Measurements from ENCODE around the gene APEX2. TPM values are rescaled to one million over a fixed set of nuclear protein-coding genes. Genes with fewer than 3 reads are reported as not detected.

The APEX2 gene
- total and polyA plus RNA-seq, 2 donors (not counting 3 experiments of a cell fraction or from before 2014, with no cell fraction given), result 26.6 to 54.1 TPM

- BruUV-seq (replicated peaks), result no TSS peak
- peak; percentile 76 for FAIRE-seq
- ChIA-PET CTCF (interaction anchor here (2.7 kb wide), 1 partner anchor 9 kb away, joined by 8 read pairs; the partner anchor contains the start of gene APEX2), POLR2A (interaction anchor here (1.4 kb wide), 1 partner anchor 9 kb away, joined by 5 read pairs; the partner anchor contains the start of gene APEX2)
- Histone ChIP-seq H3K9me3 (replicated peaks; ENCODE audit: control insufficient read depth, insufficient read depth, low read length) (no peaks in the 10 kb centered on the region), H3K9me1 (replicated peaks; ENCODE audit: control insufficient read depth, extremely low read depth, insufficient read depth, low read length) (no peaks in the 10 kb centered on the region), H3K4me3 (replicated peaks in 1 of 3; ENCODE audit: insufficient read depth in 1 of 3, low read depth in 1 of 3, low read length in 3 of 3) (no peak overlapping the region), H3K79me2 (ENCODE audit: control insufficient read depth, insufficient read depth, low read length) (no peaks in the 10 kb centered on the region), H2AFZ (ENCODE audit: low read depth, low read length) (no peak overlapping the region), H3K27ac (ENCODE audit: insufficient read depth, low read depth, low read length) (peak overlapping the region; percentile 18), H3K9ac (replicated peaks; ENCODE audit: extremely low read depth, insufficient read depth, low read length) (no peak overlapping the region), H3K4me2 (ENCODE audit: insufficient read depth, low read length) (no peak overlapping the region), H3K36me3 (ENCODE audit: control insufficient read depth in 2 of 2, extremely low read depth in 1 of 2, insufficient read depth in 2 of 2, low read length in 2 of 2) (peaks cover 0 to 9% of the 10 kb centered on the region in 2 experiments), H4K20me1 (replicated peaks; ENCODE audit: control insufficient read depth, extremely low read depth, insufficient read depth, low read length) (no peaks in the 10 kb centered on the region), H3K27me3 (ENCODE audit: control insufficient read depth in 2 of 2, insufficient read depth in 2 of 2, low read length in 2 of 2) (no peaks in the 10 kb centered on the region), H3K4me1 (ENCODE audit: control insufficient read depth, extremely low read depth, insufficient read depth, low read length) (peaks cover 27% of the 10 kb centered on the region)
- DNase-seq (ENCODE audit: low read depth, low spot score), result peak; percentile 42
- intact Hi-C loops (cut with micrococcal nuclease) (loop anchor here (2.0 kb wide), 1 partner anchor 48 kb away; no protein-coding TSS in a partner anchor), dilution Hi-C loops (cut with MboI; ENCODE audit: extremely low pct_ligation_motif_present, low sequenced_read_pairs) (no loop called here)
- TF ChIP-seq FOS (IDR thresholded peaks at IDR 0.05; ENCODE audit: borderline replicate concordance, insufficient read depth, low read length) (no peak), JUN (IDR thresholded peaks at IDR 0.05; ENCODE audit: borderline replicate concordance, insufficient read depth, insufficient read length, low read depth) (no peak), POLR2A (IDR thresholded peaks at IDR 0.05; ENCODE audit: low read depth, low read length) (no peak), GATA2 (IDR thresholded peaks at IDR 0.05; ENCODE audit: insufficient read depth, insufficient read length, low read depth, low read length) (no peak), EZH2 (IDR thresholded peaks at IDR 0.05; ENCODE audit: borderline replicate concordance, low read depth, low read length, severe bottlenecking) (no peak), MYC (IDR thresholded peaks at IDR 0.05; ENCODE audit: low read depth, low read length) (no peak), CTCF (IDR thresholded peaks at IDR 0.05; ENCODE audit: extremely low read depth in 1 of 2, insufficient read depth in 1 of 2, low read depth in 1 of 2, low read length in 2 of 2) (no peak), POLR2AphosphoS5 (IDR thresholded peaks at IDR 0.05; ENCODE audit: insufficient read depth, low read depth, low read length) (no peak)
- TF ChIP-seq, protein P1, sequence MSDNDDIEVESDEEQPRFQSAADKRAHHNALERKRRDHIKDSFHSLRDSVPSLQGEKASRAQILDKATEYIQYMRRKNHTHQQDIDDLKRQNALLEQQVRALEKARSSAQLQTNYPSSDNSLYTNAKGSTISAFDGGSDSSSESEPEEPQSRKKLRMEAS (IDR thresholded peaks at IDR 0.05; ENCODE audit: insufficient read depth, insufficient read length), result no peak
Measured at GRCh38 chrX:55008571-55009358, 8.6 kb downstream of the APEX2 start.

Data from endothelial cell of umbilical vein (primary cell).